AG04449 (cell line): Measurements from ENCODE around the gene VPS45.

ENCODE experiments used
- CTCF ChIA-PET: fragments of 350-600 bp; formaldehyde crosslinking; extraction: SDS; loops from one replicate; lab custom pipeline; 2021; ENCODE audit warnings: antibody characterized with exemption; lab: Yijun Ruan, JAX
- POLR2A ChIA-PET: fragments of 400-600, 350-600 bp; formaldehyde crosslinking; extraction: SDS; loops from one replicate; lab custom pipeline; 2020; ENCODE audit warnings: antibody characterized with exemption, inconsistent platforms; lab: Yijun Ruan, JAX
- DNase-seq: peaks from one replicate; pipeline ENCODE4 v3.0.0-alpha.2; 2010; ENCODE audit warnings: low read depth, low spot score
- H3K4me3 ChIP-seq: 2 replicates; pipeline ENCODE4 v1.5.1; 2011; ENCODE audit warnings: low read depth, mild to moderate bottlenecking, control low read depth, low read length
- TF ChIP-seq, protein P1 (sequence below): IDR thresholded peaks from one replicate; pipeline ENCODE4 v1.5.1; 2011; ENCODE audit warnings: mild to moderate bottlenecking, moderate library complexity, low read length, control low read depth, inconsistent platforms; ENCODE audit not compliant: insufficient read depth; ENCODE audit errors: missing control alignments

Gene VPS45

GRCh38 chr1:150066838-150067183 lies 765 bp upstream of the VPS45 start:
- POLR2A ChIA-PET: interaction anchor here (1.8 kb wide), 1 partner anchor 178 kb away, joined by 5 read pairs; a partner anchor contains a TSS
- DNase-seq: no peak

DNA sequence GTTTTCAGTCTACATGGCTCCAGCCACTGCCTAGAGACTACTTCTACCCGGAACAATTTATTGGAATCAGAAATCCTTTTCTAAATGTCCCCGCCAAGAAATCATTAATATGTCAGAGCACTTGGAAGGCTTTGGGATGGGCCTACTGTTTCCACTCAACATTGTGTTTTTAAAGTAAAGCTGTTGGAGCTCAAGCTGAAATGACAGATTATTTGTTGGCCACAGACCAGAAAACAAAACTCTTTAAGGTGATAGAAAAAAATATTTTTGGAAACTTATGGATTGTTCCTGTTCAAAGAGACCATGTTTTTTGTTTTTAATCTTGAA lies 496 bp downstream of the VPS45 start:
- no peak for DNase-seq
- H3K4me3 ChIP-seq: peak overlapping the region; percentile 79
- POLR2A ChIA-PET: interaction anchor here (0.7 to 1.5 kb wide), 4 partner anchors 23 to 182 kb away, joined by 3 to 6 read pairs (median 4); partner anchors contain the start of gene PLEKHO1
- TF ChIP-seq, protein P1, sequence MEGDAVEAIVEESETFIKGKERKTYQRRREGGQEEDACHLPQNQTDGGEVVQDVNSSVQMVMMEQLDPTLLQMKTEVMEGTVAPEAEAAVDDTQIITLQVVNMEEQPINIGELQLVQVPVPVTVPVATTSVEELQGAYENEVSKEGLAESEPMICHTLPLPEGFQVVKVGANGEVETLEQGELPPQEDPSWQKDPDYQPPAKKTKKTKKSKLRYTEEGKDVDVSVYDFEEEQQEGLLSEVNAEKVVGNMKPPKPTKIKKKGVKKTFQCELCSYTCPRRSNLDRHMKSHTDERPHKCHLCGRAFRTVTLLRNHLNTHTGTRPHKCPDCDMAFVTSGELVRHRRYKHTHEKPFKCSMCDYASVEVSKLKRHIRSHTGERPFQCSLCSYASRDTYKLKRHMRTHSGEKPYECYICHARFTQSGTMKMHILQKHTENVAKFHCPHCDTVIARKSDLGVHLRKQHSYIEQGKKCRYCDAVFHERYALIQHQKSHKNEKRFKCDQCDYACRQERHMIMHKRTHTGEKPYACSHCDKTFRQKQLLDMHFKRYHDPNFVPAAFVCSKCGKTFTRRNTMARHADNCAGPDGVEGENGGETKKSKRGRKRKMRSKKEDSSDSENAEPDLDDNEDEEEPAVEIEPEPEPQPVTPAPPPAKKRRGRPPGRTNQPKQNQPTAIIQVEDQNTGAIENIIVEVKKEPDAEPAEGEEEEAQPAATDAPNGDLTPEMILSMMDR: no peak
- CTCF ChIA-PET: interaction anchor here (0.7 to 9.2 kb wide), 7 partner anchors 12 to 214 kb away, joined by 3 to 144 read pairs (median 4); partner anchors contain the start of gene OTUD7B

More at GRCh38 chr1:150066838-150067183, 765 bp upstream of the VPS45 start:
- TF ChIP-seq, protein P1: no peak
- H3K4me3 ChIP-seq: peak overlapping the region; percentile 79
- CTCF ChIA-PET: interaction anchor here (1.1 to 9.2 kb wide), 4 partner anchors 99 to 178 kb away, joined by 4 to 144 read pairs (median 6); a partner anchor contains a TSS

- DNase-seq: no peak
- ChIA-PET CTCF (interaction anchor here (1.0 to 9.2 kb wide), 3 partner anchors 96 to 117 kb away, joined by 3 to 144 read pairs (median 23); no protein-coding TSS in a partner anchor), POLR2A (no interaction called here)
Measured at GRCh38 chr1:150069923-150070322, 2.3 kb downstream of the VPS45 start.

GRCh38 chr1:150072959-150073358 lies 5.4 kb downstream of the VPS45 start:
- CTCF ChIA-PET: interaction anchor here (0.5 to 11.1 kb wide), 37 partner anchors 9 to 207 kb away, joined by 3 to 486 read pairs (median 4); partner anchors contain the start of gene PLEKHO1
- POLR2A ChIA-PET: no interaction called here
- no peak overlapping the region for H3K4me3 ChIP-seq
- TF ChIP-seq, protein P1: no peak
- DNase-seq: no peak

More at GRCh38 chr1:150069923-150070322, 2.3 kb downstream of the VPS45 start:
- TF ChIP-seq, protein P1: no peak
- no peak overlapping the region for H3K4me3 ChIP-seq

DNA sequence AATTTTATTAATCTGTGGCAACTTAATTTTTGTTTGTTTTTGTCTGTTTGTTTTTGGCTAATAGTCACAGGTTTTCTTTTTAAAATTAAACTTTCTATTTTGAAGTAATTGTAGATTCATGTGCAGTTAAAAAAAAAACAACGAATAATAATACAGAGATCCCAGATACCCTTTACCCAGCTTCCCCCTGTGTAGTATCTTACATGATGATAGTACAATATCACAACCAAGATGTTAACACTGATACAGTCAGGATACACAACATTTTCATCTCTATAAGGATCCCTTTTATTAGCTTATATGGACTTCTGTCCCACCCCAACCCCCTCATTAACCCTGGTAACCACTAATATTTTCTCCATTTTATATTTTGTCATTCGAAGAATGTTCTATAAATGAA lies 5.9 kb downstream of the VPS45 start:
- CTCF ChIA-PET: interaction anchor here (0.5 to 11.1 kb wide), 33 partner anchors 9 to 206 kb away, joined by 3 to 486 read pairs (median 4); partner anchors contain the start of gene PLEKHO1
- POLR2A ChIA-PET: no interaction called here
- H3K4me3 ChIP-seq: no peak overlapping the region
- no peak for DNase-seq
- TF ChIP-seq, protein P1: no peak

GRCh38 chr1:150076066-150076465 lies 8.5 kb downstream of the VPS45 start:
- CTCF ChIA-PET: interaction anchor here (1.7 to 11.1 kb wide), 3 partner anchors 59 to 112 kb away, joined by 5 to 486 read pairs (median 135); no protein-coding TSS in a partner anchor
- TF ChIP-seq, protein P1: no peak
- DNase-seq: no peak
- no peak overlapping the region for H3K4me3 ChIP-seq
- POLR2A ChIA-PET: no interaction called here
